ENCODE measurements around the gene ZHX3.
"Not testable (repeated sequence)": the region's sequence is repeated elsewhere in the genome, so short reads cannot be mapped to it uniquely, and the experiment has no call there.

Gene ZHX3

DNA sequence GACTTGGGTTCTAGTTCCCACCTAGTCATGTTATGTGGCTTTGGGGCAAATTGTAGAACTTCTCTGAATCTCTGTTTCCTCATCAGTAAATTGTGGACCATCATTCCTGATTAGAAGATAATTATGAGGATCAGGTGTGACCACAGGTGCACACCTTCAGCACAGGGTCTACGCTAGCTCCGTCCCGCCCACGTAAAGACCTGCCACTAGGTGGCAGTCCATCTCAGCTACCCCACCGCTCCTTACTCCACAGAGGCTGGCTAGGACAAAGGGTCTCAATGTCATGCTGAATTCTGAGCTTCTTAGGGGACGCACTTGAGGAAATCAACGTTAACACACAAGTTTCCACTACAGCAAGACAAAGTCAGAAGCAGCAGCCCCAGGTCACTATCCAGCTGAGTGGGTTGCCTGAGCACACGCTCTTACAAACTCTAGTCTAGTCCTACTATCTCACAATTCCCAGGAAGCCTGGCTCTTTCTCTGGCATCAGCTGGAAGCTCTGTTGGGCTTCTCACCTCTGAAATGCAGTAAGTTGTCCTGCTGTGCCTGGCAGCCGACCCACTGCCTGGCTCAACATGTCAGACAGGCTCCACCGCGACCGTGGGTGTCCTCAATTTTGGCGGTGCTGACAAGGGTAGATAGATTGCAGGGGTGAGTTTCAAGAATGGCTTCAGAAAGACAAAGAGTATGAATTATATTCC, 182.2 kb downstream of the ZHX3 start:
- DNase-seq (ENCODE audit: low read depth) = no peak
- TF ChIP-seq, protein P1, sequence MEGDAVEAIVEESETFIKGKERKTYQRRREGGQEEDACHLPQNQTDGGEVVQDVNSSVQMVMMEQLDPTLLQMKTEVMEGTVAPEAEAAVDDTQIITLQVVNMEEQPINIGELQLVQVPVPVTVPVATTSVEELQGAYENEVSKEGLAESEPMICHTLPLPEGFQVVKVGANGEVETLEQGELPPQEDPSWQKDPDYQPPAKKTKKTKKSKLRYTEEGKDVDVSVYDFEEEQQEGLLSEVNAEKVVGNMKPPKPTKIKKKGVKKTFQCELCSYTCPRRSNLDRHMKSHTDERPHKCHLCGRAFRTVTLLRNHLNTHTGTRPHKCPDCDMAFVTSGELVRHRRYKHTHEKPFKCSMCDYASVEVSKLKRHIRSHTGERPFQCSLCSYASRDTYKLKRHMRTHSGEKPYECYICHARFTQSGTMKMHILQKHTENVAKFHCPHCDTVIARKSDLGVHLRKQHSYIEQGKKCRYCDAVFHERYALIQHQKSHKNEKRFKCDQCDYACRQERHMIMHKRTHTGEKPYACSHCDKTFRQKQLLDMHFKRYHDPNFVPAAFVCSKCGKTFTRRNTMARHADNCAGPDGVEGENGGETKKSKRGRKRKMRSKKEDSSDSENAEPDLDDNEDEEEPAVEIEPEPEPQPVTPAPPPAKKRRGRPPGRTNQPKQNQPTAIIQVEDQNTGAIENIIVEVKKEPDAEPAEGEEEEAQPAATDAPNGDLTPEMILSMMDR (conservative IDR thresholded peaks at IDR 0.05; ENCODE audit: low read depth, low read length) = peak; percentile 91
- H3K4me3 ChIP-seq (ENCODE audit: low read length) = no peak overlapping the region

DNA sequence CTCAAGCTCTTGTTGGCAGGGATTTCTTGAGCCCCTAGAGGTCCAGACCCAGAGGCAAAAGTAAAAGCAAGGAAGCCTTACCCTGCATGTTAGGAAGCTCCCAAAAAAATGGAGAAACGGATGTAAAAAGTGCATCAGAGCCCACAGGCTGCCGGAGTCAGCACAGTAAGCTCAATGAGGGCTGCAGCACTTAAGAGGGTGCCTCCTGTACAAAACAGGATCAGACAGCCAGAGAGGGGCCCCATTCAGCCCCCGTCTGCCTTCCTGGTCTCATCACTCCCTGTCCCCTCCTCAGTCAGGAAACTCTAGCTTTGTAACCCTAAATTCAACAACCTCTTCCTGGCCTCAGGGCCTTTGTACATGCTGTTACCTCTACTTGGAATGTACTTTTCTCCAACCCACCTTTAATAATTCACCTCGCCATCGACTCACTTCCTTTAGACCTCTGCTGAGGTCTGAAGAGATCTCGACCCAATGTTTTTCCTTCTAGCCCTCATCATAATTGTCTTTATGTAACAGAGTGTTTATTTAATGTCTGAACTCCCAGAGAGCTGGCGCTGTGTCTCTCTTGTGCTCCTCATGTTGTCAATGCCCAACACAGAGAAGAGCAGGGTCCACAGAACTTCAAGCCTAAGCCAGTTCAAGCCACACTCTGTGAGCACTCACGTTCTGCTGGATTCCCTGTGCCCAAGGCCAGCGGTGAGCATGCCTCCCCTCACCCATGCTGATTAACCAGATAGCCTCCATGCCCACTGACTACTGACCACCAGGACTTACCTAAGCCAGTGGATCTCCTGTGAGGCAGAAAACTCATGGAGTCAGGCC, 183.0 kb downstream of the ZHX3 start:
- TF ChIP-seq, protein P1 (conservative IDR thresholded peaks at IDR 0.05; ENCODE audit: low read depth, low read length) = no peak
- DNase-seq (ENCODE audit: low read depth) = no peak
- H3K4me3 ChIP-seq (ENCODE audit: low read length) = no peak overlapping the region

DNA sequence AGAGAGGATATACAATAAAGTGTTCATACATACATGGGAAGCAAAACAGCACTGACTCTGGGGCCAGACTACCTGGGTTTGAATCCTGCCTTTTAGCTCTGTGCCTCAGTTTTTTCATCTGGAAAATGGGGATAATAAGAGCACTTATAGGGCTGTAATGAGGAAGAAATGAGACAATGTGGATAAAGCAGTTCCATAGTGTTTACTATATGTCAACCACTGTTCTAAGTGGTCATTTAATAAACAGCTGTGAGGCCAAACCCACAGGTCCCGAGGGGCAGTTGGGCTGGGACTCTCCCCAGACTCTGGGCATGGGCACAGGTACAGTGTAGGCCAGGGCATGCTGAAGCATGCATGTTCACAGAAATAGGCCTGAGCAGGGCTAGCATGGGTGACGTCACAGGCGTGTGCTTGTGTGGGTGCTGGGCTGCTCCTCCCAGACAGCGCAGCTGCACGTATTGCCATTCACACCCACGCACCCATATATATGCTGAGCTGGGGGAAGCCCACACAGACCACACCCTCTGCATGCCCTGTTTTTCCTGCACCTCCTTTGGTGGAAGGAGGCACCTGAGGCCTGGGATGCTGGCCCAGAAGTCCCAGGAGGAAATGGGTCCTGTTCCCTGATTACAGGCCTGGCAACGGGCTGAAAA, 183.7 kb downstream of the ZHX3 start:
- DNase-seq (ENCODE audit: low read depth) = no peak
- no peak overlapping the region for H3K4me3 ChIP-seq (ENCODE audit: low read length)
- TF ChIP-seq, protein P1 (conservative IDR thresholded peaks at IDR 0.05; ENCODE audit: low read depth, low read length) = no peak

DNA sequence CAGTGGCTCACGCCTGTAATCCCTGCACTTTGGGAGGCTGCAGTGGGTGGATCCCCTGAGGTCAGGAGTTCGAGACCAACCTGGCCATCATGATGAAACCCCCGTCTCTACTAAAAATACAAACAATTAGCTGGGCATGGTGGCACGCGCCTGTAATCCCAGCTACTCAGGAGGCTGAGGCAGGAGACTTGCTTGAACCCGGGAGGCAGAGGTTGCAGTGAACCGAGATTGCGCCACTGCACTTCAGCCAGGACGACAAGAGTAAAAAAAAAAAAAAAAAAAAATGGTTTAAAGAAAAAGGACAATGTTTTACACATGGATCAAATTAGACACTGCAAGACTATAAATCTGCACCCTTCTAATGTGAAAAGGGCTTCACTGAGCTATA, 185.1 kb downstream of the ZHX3 start:
- not testable (repeated sequence) for H3K4me3 ChIP-seq (ENCODE audit: low read length); DNase-seq (ENCODE audit: low read depth)

DNA sequence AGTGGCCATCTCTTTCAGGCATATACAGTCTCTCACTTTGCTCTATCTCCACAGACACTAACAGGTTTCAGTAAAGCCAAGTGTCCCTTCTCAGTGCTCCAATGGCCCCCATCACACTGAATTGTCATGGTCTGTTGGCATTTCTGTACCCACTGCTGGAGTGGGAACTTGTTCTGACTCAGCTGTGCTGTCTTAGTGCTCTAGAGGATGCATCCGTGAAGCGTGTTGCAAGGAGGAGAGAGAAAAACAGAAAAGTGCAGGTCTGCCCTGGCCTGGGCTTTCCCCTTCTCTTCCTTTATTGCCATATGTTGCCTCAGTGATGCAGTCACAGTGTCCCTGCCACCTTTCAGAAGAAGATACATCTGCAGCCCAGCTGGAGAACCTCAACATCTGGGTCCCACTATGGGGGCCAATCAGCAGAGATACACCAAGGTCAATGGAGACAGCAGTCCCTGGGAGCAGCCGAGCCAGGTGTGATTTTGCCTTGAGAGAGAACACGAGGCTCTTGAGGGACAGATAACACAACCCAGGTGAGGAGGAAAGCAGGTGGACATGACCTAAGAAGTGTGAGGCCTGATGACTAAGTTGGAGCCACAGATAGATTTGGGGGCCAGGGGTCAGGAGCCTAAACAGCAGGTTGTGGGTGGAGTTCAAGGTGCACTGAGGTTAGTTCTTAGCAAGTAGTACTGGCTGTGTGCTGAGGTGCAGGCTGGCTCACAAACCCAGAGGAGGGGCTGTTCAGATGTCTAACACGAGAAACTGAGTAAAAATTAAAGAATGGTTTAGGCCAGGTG, 185.7 kb downstream of the ZHX3 start:
- no peak for DNase-seq (ENCODE audit: low read depth)
- TF ChIP-seq, protein P1 (conservative IDR thresholded peaks at IDR 0.05; ENCODE audit: low read depth, low read length) = no peak
- H3K4me3 ChIP-seq (ENCODE audit: low read length) = no peak overlapping the region

All from retinal pigment epithelial cell (primary cell).